ENCODE data around the gene DNAH14.

DNAH14 gene

DNA sequence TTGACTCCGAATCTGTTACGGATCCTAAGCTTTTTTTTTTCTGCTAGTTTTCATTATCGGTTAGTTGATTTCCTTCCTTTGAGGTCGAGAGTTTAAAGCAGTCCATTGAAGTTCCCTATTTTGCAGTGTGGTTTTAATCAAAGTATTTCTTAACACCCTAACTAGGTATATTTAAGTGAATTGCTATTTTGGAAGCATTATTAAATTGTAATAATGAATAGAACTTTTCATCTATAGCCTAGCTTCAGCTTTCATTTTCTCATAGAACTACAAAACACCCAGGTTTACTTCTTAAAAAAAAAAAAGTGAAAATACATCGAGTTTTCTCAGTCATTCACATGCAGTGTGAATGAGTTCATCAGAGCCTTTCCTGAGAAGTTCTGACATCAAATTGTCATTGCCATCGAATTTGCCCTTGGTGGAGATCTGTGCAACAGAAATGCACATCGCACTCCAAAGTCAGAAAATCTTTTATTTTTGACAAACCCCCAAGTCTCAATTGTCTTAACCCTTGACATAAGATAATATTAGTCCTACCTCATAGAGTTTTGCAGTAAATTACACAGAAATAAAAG is 499.5 kb downstream of the DNAH14 start:
- DNase-seq (ENCODE audit: low read depth): no peak

- DNase-seq (ENCODE audit: low read depth): no peak
Measured at GRCh38 chr1:225430301-225430700, 500.8 kb downstream of the DNAH14 start.

- DNase-seq (ENCODE audit: low read depth): no peak
Measured at GRCh38 chr1:225431081-225431863, 501.8 kb downstream of the DNAH14 start.

- DNase-seq (ENCODE audit: low read depth): no peak
Measured at GRCh38 chr1:225434046-225434445, 504.6 kb downstream of the DNAH14 start.

- no peak for DNase-seq (ENCODE audit: low read depth)
Measured at GRCh38 chr1:225435076-225435475, 505.6 kb downstream of the DNAH14 start.

DNA sequence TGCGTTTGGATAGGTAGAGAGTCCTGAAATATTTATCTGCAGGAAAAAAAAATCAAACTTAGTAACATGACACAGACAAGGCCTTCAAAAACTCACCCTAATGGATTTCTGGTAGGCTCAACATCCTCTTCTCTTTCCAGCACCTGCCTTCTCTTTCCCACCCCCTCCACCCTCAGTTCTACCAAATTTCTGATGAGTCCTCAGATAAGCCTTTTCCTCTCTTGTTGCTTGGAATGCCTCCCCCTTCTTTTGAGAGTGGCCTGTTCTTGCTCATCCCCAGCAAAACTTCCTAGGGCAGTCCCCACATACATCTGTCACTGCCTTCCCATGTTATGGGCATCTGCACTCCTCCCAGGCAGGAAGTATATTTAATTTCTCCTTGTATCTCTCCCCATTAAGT is 506.0 kb downstream of the DNAH14 start:
- no peak for DNase-seq (ENCODE audit: low read depth)

- no peak for DNase-seq (ENCODE audit: low read depth)
Measured at GRCh38 chr1:225435957-225436392, 506.5 kb downstream of the DNAH14 start.

- DNase-seq (ENCODE audit: low read depth): no peak
Measured at GRCh38 chr1:225437710-225438437, 508.4 kb downstream of the DNAH14 start.

GRCh38 chr1:225440380-225441221 is 511.1 kb downstream of the DNAH14 start:
- DNase-seq (ENCODE audit: low read depth): no peak

- DNase-seq (ENCODE audit: low read depth): no peak
Measured at GRCh38 chr1:225441314-225442122, 512.0 kb downstream of the DNAH14 start.

GRCh38 chr1:225442123-225442505 is 512.6 kb downstream of the DNAH14 start:
- DNase-seq (ENCODE audit: low read depth): no peak

GRCh38 chr1:225445639-225446594 is 516.4 kb downstream of the DNAH14 start:
- DNase-seq (ENCODE audit: low read depth): no peak

- DNase-seq (ENCODE audit: low read depth): no peak
Measured at GRCh38 chr1:225446595-225446960, 517.1 kb downstream of the DNAH14 start.

DNA sequence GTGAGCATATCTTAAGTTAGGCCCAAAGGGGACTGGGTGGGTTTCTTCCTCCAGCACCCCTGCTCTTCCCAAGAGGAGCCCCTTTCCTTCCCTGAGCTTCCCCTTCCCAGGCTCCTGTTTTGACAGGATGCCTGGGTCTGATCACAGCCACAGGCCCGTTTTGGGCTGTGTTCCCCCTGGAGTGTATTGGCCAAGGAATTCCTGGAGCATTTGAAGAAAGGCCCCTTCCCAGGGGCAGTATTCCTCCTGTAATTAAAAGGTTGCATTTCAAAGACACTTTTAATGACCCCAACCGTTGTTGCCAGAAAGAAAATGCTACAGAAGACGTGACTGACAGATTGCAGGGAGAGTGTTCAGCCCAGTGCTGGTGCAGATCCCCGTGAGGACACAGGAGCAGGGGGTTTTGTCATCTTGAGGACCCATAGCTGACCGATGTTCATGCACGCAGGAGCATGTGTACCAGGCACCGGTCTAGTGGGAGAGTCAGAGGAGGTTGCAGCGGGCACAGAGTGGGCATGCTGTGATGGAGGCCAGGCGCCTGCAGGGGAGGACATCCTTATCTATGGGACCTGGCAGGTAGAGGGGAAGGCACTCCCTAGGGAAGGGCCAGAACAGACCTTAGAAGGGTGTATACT is 517.6 kb downstream of the DNAH14 start:
- DNase-seq (ENCODE audit: low read depth): no peak

DNA sequence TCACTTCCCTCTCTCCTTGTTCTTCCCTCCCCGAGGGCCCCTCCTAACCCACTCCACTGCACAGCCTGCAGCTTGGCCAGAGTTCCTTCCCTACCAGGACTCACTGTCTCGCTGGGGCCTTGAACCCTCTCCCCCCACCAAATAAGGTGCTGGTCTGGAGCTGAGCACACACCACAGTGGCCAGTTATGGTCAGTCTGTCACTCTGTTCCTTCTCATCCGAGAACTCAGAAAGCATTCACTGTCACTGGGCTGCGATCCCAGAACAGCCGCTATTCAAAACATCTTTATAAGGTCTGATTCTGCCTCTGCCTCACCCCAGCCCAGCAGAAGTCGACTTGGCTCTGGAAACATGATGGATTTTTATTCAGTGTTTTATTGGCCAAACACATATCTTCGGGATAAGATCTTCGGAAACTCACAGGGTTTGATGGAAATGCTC is 518.2 kb downstream of the DNAH14 start:
- peak; percentile 18 for DNase-seq (ENCODE audit: low read depth)

DNA sequence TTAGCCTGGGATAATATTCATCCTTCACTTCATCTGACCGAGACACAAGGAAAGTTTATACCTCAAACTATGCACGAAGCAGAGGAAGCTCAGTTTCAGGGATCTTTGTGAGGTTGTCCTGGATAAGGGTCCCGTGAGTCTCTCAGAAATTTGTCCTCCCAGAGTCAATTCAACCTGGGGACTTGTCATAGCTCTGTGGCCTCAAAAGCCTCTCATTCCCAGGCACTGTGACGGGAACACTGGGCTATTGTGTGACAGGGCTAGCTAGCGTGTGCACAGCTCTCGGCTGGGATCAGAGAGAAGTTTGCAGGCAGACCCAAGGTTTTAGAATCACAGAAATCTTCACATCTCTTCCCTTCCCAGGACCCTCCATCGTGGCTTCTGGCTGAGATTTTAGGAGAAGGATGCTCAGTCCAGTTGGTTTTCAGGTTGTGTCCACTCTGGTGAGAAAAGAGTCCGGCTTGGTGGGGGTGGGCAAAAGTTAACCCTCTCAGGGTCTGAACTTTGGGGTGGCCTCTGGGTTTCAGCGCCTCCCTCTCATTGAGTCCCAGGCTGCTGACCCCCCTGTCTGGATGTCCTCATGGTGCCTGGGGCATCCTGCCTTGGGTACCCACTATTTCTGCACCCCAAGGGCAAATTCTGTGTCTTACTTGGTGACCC is 518.8 kb downstream of the DNAH14 start:
- no peak for DNase-seq (ENCODE audit: low read depth)
